Neutrophil (primary cell): ENCODE results near the gene FAS.

ENCODE experiments used
- H3K27ac ChIP-seq: fragments of 200-600 bp; sonication (generic); 2 replicates; pipeline ENCODE4 v1.5.1; 2016; ENCODE audit warnings: mild to moderate bottlenecking, moderate library complexity
- H3K27me3 ChIP-seq: fragments of 200-600 bp; sonication (generic); 2 replicates; pipeline ENCODE4 v1.6.0; 2016; ENCODE audit warnings: mild to moderate bottlenecking
- H3K36me3 ChIP-seq: fragments of 200-600 bp; sonication (generic); 2 replicates; pipeline ENCODE4 v1.5.1; 2017
- H3K4me1 ChIP-seq, 2 experiments: fragments of 200-600 bp in 1 of 2; sonication (generic) in 1 of 2; 1 replicate in 1 of 2; 2 replicates in 1 of 2; pipeline versions ENCODE4 v1.5.1 to v1.6.1; 2013 to 2016; ENCODE audit warnings: low read depth in 1 of 2, low read length in 1 of 2, mild to moderate bottlenecking in 1 of 2, moderate library complexity in 1 of 2; ENCODE audit not compliant: control insufficient read depth in 1 of 2, insufficient read depth in 1 of 2
- H3K4me3 ChIP-seq, 2 experiments: fragments of 200-600 bp in 1 of 2; sonication (generic) in 1 of 2; 1 replicate in 1 of 2; 2 replicates in 1 of 2; pipeline ENCODE4 v1.5.1; 2013 to 2016; ENCODE audit warnings: low read depth in 1 of 2, low read length in 1 of 2, mild to moderate bottlenecking in 1 of 2, moderate library complexity in 1 of 2
- H3K9me3 ChIP-seq: fragments of 200-600 bp; sonication (generic); 2 replicates; pipeline ENCODE4 v1.5.1; 2016
- CTCF ChIP-seq: fragments of 200-600 bp; sonication (generic); IDR thresholded peaks from 2 replicates; pipeline ENCODE4 v1.5.1; 2016; ENCODE audit warnings: antibody characterized with exemption

The FAS gene

GRCh38 chr10:88987243-88987725 is 3.3 kb upstream of the FAS start:
- TF ChIP-seq CTCF, result no peak
- peaks cover 7% of the 10 kb centered on the region for H3K9me3 ChIP-seq
- peak overlapping the region; percentile 57 for H3K27ac ChIP-seq
- H3K4me3 ChIP-seq, result no peak overlapping the region
- H3K36me3 ChIP-seq, result no peaks in the 10 kb centered on the region
- H3K4me1 ChIP-seq, result peaks cover 47 to 49% of the 10 kb centered on the region in 2 experiments
- no peaks in the 10 kb centered on the region for H3K27me3 ChIP-seq

- H3K27ac ChIP-seq, result peak overlapping the region; percentile 57
Measured at GRCh38 chr10:88987840-88988239, 2.8 kb upstream of the FAS start.

GRCh38 chr10:88989423-88989822 is 1.2 kb upstream of the FAS start:
- Histone ChIP-seq H3K4me1 (peaks cover 58 to 60% of the 10 kb centered on the region in 2 experiments), H3K4me3 (peak overlapping the region; percentile 83 to 86), H3K36me3 (no peaks in the 10 kb centered on the region), H3K27ac (peak overlapping the region; percentile 95), H3K9me3 (peaks cover 7% of the 10 kb centered on the region), H3K27me3 (no peaks in the 10 kb centered on the region)
- no peak for TF ChIP-seq CTCF

More at GRCh38 chr10:88987840-88988239, 2.8 kb upstream of the FAS start:
- Histone ChIP-seq H3K4me3 (no peak overlapping the region), H3K9me3 (peaks cover 7% of the 10 kb centered on the region), H3K27me3 (no peaks in the 10 kb centered on the region), H3K36me3 (no peaks in the 10 kb centered on the region), H3K4me1 (peaks cover 52 to 55% of the 10 kb centered on the region in 2 experiments)
- no peak for TF ChIP-seq CTCF

- no peaks in the 10 kb centered on the region for H3K36me3 ChIP-seq
- no peaks in the 10 kb centered on the region for H3K27me3 ChIP-seq
- H3K4me1 ChIP-seq, result peaks cover 54 to 55% of the 10 kb centered on the region in 2 experiments
- peak overlapping the region; percentile 83 to 86 for H3K4me3 ChIP-seq
- H3K9me3 ChIP-seq, result peaks cover 7% of the 10 kb centered on the region
- TF ChIP-seq CTCF, result no peak
- H3K27ac ChIP-seq, result peak overlapping the region; percentile 95
Measured at GRCh38 chr10:88989824-88990383, 694 bp upstream of the FAS start.

GRCh38 chr10:88991161-88991898 is 732 bp downstream of the FAS start:
- peaks cover 7% of the 10 kb centered on the region for H3K9me3 ChIP-seq
- TF ChIP-seq CTCF, result no peak
- H3K27me3 ChIP-seq, result no peaks in the 10 kb centered on the region
- H3K4me3 ChIP-seq, result peak overlapping the region; percentile 83 to 86
- H3K4me1 ChIP-seq, result peaks cover 52 to 59% of the 10 kb centered on the region in 2 experiments
- peak overlapping the region; percentile 95 for H3K27ac ChIP-seq
- H3K36me3 ChIP-seq, result no peaks in the 10 kb centered on the region
